Stimulated activated effector memory CD8-positive, alpha-beta T cell treated with anti-CD3 and anti-CD28 coated beads, Interleukin-12 subunit alpha, Interleukin-12 subunit beta, amount 100 ng/mL, for 72 hours (primary cell): ENCODE results near the gene TACO1.

Source experiments
- ATAC-seq: fragments of 150-1000 bp; cut with Tn5 transposase; 2 replicates; pipeline ENCODE4 v1.10.0; 2021
- DNase-seq, 2 donors: peaks; one replicate each; pipeline ENCODE4 v3.0.0; 2021 to 2022; ENCODE audit warnings: low spot score in 2 of 2
- H3K27ac Mint-ChIP-seq: one replicate; pipeline ENCODE4 v1.8.0; 2022; ENCODE audit warnings: mild to moderate bottlenecking, mixed read lengths
- H3K36me3 Mint-ChIP-seq: one replicate; pipeline ENCODE4 v1.8.0; 2022; ENCODE audit warnings: mild to moderate bottlenecking, mixed read lengths
- H3K4me1 Mint-ChIP-seq: one replicate; pipeline ENCODE4 v1.8.0; 2022; ENCODE audit warnings: mixed read lengths
- H3K4me3 Mint-ChIP-seq: one replicate; pipeline ENCODE4 v1.8.0; 2022; ENCODE audit warnings: mild to moderate bottlenecking, mixed read lengths
- H3K9me3 Mint-ChIP-seq: one replicate; pipeline ENCODE4 v1.8.0; 2022; ENCODE audit warnings: mixed read lengths

TACO1 gene

DNA sequence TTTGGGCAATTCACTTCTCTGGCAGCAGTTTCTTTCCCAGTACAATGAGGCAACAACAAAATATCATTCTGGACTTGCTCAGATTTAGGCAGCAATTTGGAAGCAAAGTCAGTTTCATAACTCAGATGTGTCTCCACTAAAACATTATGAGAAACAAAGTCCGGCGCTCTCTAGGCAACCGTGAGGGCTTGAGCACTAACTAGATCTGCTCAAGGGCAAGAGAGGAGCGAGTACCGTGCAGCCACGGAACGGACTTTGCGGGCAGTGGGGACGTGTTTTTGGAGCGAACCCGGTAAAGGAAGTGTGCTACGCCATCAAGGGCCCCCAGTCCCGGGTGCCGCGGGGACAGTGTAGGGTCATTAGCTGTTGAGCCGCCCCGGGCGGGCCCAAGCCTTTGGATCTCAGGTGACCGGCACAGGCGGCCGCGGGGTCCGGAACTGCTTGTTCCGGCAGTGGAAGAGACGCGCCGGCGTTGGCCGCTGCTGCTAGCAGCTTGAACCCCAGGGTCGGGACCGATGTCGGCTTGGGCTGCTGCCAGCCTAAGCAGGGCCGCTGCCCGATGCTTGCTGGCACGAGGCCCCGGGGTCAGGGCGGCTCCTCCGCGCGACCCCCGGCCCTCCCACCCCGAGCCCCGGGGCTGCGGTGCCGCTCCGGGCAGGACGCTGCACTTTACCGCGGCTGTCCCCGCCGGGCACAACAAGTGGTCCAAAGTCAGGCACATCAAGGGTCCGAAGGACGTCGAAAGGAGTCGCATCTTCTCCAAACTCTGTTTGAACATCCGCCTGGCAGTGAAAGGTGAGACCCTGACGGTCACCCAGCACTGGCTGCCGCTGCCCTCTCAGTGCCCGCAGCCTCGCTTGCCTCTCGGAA is at the start of gene TACO1:
TSS of gene TACO1 (plus strand) at position 327 of the 870 bp plus-strand sequence. CDS start at position 516, 189 bp downstream.
- ATAC-seq = peak; percentile 92
- Mint-ChIP-seq H3K36me3 (peaks cover 27% of the 10 kb centered on the region), H3K9me3 (no peaks in the 10 kb centered on the region), H3K4me1 (peaks cover 37% of the 10 kb centered on the region), H3K27ac (peak within 1 kb of the TSS; percentile 94), H3K4me3 (peak within 1 kb of the TSS; percentile 84)
- DNase-seq = peak; percentile 73 to 94

DNA sequence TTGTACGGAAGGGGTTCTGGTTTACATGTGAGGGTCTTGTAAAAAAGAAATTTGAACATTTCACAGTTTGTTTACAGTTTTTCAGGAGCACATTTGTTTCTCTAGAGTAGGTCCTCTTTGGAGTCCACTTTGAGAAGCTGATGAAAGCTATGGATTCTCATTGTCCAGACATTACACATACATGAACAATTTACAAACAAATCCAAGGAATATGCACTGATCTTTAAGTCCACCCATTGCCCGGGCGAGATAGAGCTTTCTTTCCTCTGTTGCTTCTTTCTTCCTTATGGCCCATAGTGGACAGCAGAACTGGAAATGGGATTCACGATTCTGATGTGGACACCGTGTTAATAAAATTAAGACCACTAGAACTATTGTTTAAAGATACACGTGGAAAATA is 48.5 kb upstream of the TACO1 start:
- Mint-ChIP-seq H3K4me3 (peak overlapping the region; percentile 94), H3K36me3 (peaks cover 47% of the 10 kb centered on the region), H3K9me3 (no peaks in the 10 kb centered on the region), H3K4me1 (peaks cover 53% of the 10 kb centered on the region), H3K27ac (peak overlapping the region; percentile 98)
- ATAC-seq = no peak
- DNase-seq = no peak

DNA sequence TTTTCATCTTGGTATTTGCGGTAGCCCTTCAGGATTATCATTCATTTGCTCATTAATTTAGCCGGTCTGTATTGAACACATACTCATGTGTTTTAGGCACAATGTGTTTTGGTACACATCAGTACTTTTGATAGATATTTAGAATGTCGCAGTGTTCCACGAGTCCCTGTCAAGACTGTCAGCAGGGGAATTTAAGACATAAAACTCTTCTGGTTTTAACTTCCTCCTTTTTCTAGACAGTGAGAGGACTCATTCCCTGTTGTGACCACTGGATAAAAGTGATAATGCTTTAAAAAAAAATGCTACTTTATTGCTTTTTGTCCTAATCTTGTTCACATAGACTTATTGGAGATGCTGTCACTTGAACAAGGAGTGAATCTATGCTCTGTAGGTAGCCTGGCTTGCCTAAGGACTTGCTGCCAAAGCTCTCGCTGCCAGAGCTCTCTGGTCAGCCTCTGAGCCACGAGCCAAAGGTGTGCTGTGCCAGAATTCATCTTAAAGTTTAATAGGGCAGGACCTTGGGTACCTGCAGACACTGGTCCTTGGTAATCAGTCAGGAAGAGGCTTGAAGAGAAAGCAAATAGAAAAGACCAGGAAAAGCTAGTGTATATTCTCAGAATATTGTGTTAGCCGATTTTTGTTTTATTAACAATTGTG is 45.1 kb upstream of the TACO1 start:
- peaks cover 68% of the 10 kb centered on the region for H3K4me1 Mint-ChIP-seq
- ATAC-seq (no peak), DNase-seq (no peak)
- H3K27ac Mint-ChIP-seq = peak overlapping the region; percentile 69
- no peak overlapping the region for H3K4me3 Mint-ChIP-seq
- H3K36me3 Mint-ChIP-seq = peaks cover 36% of the 10 kb centered on the region
- no peaks in the 10 kb centered on the region for H3K9me3 Mint-ChIP-seq

DNA sequence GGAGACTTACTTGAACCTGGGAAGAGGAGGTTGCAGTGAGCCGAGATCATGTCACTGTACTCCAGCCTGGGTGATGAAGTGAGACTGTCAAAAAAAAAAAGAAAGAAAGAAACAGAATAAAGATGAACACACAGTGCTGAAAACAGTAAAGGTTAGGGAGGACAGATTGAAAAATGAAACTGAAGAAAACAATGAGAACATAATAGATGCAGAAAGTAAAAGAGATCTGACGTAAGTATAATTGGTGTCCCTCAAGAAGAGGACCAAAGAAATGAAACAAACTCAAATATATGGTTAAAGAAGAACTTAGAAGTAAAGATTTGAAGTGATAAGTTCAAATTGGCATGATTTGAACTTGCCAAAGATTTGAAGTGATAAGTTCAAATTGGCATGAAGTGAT is 43.3 kb upstream of the TACO1 start:
- Mint-ChIP-seq H3K4me3 (no peak overlapping the region), H3K36me3 (peaks cover 30% of the 10 kb centered on the region), H3K9me3 (no peaks in the 10 kb centered on the region), H3K27ac (no peak overlapping the region), H3K4me1 (peaks cover 72% of the 10 kb centered on the region)
- DNase-seq = no peak
- no peak for ATAC-seq

DNA sequence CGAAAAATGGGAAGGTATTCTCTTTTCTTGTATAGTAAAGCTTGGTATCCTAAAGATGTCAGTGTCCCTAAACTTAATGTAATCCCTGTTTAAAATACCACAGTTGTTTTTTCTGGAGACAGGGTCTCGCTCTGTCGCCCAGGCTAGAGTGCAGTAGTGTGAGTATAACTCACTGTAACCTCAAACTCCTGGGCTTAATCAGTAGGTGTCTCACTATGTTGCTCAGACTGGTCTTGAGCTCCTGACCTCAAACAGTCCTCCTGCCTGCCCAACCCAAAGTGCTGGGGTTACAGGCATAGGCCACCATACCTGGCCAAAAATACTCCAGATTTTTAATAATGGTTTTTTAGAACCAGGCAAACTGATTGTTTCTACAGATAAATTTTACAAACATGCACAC is 42.3 kb upstream of the TACO1 start:
- H3K9me3 Mint-ChIP-seq = no peaks in the 10 kb centered on the region
- H3K4me3 Mint-ChIP-seq = no peak overlapping the region
- peak; percentile 87 for ATAC-seq
- H3K36me3 Mint-ChIP-seq = peaks cover 30% of the 10 kb centered on the region
- H3K4me1 Mint-ChIP-seq = peaks cover 68% of the 10 kb centered on the region
- no peak overlapping the region for H3K27ac Mint-ChIP-seq
- no peak for DNase-seq

DNA sequence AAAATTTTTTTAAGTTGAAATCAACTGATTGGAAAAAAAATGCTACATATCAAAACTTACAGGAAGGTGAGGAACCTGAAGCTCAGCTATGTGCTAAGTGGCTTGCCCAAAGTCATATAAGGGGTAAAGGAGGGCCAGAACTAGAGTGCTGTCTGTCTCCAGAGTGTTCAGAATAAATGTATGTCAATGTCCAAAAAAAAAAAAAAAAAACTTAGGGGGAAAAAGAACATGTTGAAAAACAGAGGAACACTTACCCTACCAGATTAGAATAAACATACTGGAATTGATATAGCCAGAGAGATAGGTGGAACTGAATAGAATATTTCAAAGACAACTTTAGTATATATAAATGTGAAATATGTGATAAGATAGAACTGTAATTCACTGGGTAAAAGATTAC is 38.9 kb upstream of the TACO1 start:
- peaks cover 55% of the 10 kb centered on the region for H3K4me1 Mint-ChIP-seq
- no peaks in the 10 kb centered on the region for H3K9me3 Mint-ChIP-seq

DNA sequence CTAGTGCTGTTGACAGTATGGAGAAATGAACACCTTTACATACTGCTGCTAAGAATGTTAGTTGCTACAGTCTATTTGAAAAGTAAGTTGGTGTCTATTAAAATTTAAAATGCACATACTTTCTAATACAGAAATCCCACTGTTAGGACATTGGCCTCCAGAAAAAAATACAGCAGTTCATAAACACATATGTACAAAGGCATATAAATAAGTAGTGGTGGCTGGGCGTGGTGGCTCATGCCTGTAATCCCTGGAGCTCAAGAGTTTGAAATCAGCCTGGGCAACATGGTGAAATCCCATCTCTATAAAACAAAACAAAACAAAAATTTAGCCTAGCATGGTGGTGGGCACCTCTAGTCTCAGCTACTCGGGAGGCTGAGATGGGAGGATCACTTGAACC is 37.4 kb upstream of the TACO1 start:
- ATAC-seq (no peak), DNase-seq (no peak)
- Mint-ChIP-seq H3K36me3 (peaks cover 8% of the 10 kb centered on the region), H3K27ac (peak overlapping the region; percentile 36), H3K4me1 (peaks cover 52% of the 10 kb centered on the region), H3K4me3 (no peak overlapping the region), H3K9me3 (no peaks in the 10 kb centered on the region)

More for the DNA sequence above, 38.9 kb upstream of the TACO1 start:
- Mint-ChIP-seq H3K27ac (peak overlapping the region; percentile 55), H3K4me3 (no peak overlapping the region), H3K36me3 (peaks cover 6% of the 10 kb centered on the region)
- ATAC-seq (no peak), DNase-seq (no peak)

DNA sequence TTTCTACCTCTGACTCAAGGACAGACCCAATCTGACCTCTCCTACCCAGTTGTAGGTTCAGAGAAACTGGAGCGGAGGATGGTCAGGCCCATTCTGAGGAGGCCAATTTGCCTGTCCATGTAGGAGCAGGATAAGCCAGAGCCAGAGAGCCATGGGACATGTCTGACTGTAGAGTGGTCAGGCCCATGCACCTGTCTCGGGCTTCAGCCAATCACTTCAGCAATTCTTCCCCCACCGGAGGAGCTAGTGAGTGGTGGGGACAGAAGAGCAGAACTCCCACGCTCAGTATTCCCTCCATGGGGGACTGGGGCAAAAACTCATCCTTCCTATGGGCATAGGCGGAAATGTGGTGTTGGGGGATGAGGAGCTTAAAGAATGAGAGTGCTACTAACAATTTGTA is 36.1 kb upstream of the TACO1 start:
- peaks cover 16% of the 10 kb centered on the region for H3K36me3 Mint-ChIP-seq
- H3K4me3 Mint-ChIP-seq = no peak overlapping the region
- no peak for DNase-seq
- no peaks in the 10 kb centered on the region for H3K9me3 Mint-ChIP-seq
- H3K4me1 Mint-ChIP-seq = peaks cover 56% of the 10 kb centered on the region
- ATAC-seq = no peak
- no peak overlapping the region for H3K27ac Mint-ChIP-seq

DNA sequence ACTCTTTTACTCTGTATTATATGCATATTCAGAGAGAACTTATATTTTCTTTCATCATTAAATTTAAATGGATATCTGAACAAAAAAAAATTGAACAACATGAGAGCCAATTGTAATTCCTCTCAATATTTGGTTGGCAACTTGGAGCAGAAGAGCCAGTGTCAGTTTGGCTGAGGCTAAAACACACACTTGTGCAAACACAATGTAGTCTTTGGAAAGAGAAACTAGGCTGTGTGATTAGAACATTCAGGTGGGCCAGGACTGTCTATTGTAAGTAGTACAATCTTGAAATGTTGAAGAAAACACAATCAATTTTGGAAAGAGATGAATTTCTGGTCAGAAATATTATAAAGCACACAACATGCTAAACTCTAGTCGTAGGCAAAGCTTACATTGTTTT is 33.5 kb upstream of the TACO1 start:
- no peak for ATAC-seq
- Mint-ChIP-seq H3K27ac (no peak overlapping the region), H3K36me3 (peaks cover 23% of the 10 kb centered on the region), H3K4me1 (peaks cover 57% of the 10 kb centered on the region), H3K4me3 (no peak overlapping the region), H3K9me3 (no peaks in the 10 kb centered on the region)
- DNase-seq = no peak

DNA sequence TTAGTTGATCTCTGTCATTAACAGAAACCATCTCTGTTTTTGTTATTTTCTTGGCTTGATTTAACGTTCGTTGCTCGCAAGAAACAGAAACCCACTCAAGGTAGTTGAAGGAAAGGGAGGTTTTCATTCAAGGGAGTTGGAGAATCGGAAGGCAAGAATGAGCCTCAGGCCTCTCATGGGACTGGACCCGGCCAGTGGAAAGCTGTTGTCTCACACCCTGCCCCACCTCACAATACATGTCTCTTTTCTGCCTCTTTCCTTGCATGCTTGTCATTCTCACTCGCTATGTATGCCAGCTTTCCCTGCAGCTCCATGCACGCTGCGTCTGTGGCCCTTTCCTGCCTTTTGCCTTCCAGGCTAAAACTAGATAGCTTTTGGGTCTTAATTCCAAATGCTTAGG is 32.1 kb upstream of the TACO1 start:
- no peak for DNase-seq
- Mint-ChIP-seq H3K36me3 (peaks cover 17% of the 10 kb centered on the region), H3K4me3 (no peak overlapping the region), H3K4me1 (peaks cover 54% of the 10 kb centered on the region), H3K27ac (peak overlapping the region; percentile 8), H3K9me3 (no peaks in the 10 kb centered on the region)
- ATAC-seq = no peak

DNA sequence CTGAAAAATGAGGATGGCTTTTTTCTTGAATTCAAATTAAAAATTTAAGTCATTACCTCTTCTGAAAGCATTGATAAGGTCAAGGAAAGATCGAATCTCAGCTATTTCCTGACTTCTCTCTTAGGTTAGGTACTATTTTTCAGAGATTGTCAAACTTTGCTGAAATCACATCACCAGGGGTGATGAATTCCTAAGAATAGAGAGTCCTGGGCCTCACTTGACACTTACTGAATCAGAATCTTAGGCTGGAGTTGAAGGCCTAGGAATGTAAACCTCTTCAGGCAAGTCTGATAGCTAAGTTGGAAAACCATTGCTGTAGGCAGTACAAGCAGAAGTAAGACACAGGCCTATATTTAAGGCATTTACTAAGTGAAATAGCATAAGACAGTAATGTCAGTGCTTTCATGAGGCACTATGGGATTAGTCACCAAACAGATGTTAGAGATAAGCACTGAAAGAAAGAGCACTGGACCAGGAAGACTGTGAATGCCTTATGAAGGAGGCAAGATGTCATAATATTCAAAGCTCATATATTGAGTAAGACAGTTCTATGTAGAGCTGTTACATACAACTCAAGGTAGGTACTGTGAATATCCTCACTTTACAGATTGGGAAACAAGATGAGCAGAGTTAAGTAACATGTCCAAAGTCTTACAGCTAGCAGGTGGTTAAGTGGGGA is 28.9 kb upstream of the TACO1 start:
- H3K36me3 Mint-ChIP-seq = peaks cover 25% of the 10 kb centered on the region
- H3K27ac Mint-ChIP-seq = peak overlapping the region; percentile 21
- peak; percentile 84 for ATAC-seq
- no peak overlapping the region for H3K4me3 Mint-ChIP-seq
- no peaks in the 10 kb centered on the region for H3K9me3 Mint-ChIP-seq
- DNase-seq = no peak
- peaks cover 50% of the 10 kb centered on the region for H3K4me1 Mint-ChIP-seq

DNA sequence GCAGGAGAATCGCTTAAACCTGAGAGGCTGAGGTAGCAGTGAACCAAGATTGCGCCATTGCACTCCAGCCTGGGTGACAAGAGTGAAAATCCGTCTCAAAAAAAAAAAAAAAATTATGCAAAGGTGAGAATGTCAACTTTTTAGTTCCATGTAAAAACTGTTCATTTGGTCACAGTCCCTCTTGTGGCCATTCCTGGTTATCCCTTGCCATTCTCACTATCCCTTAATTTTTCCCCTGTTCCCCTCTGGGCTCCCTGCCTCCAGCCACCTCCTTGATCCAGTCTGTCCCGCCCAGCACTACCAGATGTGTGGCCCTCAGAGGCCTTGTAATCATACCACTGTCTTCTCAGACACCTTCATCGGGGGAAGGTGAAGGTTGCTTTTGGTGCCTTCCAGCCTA is 27.1 kb upstream of the TACO1 start:
- Mint-ChIP-seq H3K36me3 (peaks cover 22% of the 10 kb centered on the region), H3K9me3 (no peaks in the 10 kb centered on the region), H3K4me1 (peaks cover 43% of the 10 kb centered on the region), H3K4me3 (no peak overlapping the region), H3K27ac (peak overlapping the region; percentile 70)
- no peak for DNase-seq
- no peak for ATAC-seq

DNA sequence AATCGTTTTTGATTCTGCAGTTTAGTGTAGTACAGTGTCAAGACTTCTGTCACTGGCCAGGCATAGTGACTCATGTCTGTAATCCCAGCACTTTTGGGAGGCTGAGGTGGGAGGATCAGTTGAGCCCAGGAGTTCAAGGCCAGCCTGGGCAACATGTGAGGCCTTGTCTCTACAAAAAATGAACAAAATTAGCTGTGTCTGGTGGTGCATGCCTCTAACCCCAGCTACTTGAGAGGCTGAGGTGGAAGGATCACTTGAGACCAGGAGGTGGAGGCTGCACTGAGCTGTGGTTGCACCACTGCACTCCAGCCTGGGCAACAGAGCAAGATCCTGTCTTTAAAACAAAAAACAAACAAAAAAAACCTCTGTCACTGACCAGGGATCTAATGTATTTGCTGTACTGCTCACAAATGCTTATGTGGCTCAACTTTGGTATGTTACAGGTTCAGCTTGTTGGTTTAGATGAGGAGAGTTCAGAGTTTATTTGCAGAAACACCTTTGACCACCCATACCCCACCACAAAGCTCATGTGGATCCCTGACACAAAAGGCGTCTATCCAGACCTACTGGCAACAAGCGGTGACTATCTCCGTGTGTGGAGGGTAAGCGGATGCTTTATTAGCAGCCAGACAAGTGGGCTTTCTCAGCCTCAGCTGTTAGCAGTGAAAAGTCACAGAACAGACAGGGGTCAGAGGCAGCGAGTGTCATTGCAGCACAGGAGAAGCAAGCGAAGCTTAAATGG is 22.5 kb upstream of the TACO1 start:
- H3K27ac Mint-ChIP-seq = peak overlapping the region; percentile 34
- peaks cover 56% of the 10 kb centered on the region for H3K36me3 Mint-ChIP-seq
- no peak overlapping the region for H3K4me3 Mint-ChIP-seq
- ATAC-seq (no peak), DNase-seq (no peak)
- H3K4me1 Mint-ChIP-seq = peaks cover 27% of the 10 kb centered on the region
- no peaks in the 10 kb centered on the region for H3K9me3 Mint-ChIP-seq

DNA sequence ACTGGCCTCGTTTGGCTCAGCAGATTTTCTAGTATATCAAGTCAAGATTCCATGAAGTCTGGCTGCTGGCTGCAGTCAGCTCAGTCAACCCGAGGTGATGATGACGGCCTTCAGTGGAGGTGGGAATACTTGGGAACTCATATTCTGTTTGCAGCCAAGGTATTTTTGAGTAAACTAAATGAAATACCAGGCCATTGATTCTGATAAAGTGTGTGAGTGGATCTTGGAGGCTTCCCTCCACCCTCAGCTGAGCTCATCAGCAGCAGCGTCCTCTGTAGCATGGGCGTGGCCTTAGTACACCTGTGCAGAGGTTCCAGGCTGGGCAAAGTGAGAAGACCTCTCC is 22.0 kb upstream of the TACO1 start:
- no peak for DNase-seq
- peaks cover 26% of the 10 kb centered on the region for H3K4me1 Mint-ChIP-seq
- no peak overlapping the region for H3K4me3 Mint-ChIP-seq
- no peak for ATAC-seq
- H3K9me3 Mint-ChIP-seq = no peaks in the 10 kb centered on the region
- peak overlapping the region; percentile 34 for H3K27ac Mint-ChIP-seq
- peaks cover 61% of the 10 kb centered on the region for H3K36me3 Mint-ChIP-seq

DNA sequence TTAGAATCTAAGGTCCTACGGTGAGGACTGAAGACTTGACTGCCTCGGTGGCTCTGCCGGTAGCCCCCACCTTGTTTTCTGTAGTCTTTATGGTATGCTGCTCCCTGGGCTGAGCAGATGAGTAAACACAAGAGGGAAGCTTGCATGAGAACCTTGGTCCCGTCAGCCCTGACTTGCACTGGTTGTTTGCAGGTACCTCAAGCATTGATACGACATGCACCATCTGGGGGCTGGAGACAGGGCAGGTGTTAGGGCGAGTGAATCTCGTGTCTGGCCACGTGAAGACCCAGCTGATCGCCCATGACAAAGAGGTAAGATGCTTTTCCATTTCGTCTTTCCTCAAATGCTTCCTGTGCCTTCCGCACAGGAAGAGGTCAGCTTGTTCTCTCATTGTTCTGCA is 21.1 kb upstream of the TACO1 start:
- no peak for DNase-seq
- Mint-ChIP-seq H3K27ac (no peak overlapping the region), H3K4me1 (peaks cover 21% of the 10 kb centered on the region), H3K36me3 (peaks cover 70% of the 10 kb centered on the region), H3K4me3 (no peak overlapping the region), H3K9me3 (no peaks in the 10 kb centered on the region)
- ATAC-seq = no peak
